Lower leg skin (tissue), 4 donors: ENCODE results near the gene ONECUT2. TPM values are rescaled to one million over a fixed set of nuclear protein-coding genes. Genes with fewer than 3 reads are reported as not detected.

Source experiments
- DNase-seq, 2 donors: peaks; one replicate each; pipeline ENCODE4 v3.0.0-alpha.2; 2019; ENCODE audit warnings: low spot score in 2 of 2
- H3K4me3 ChIP-seq: fragments of 200-600 bp; sonication (generic); 2 replicates; pipeline ENCODE4 v1.5.1; 2017; ENCODE audit warnings: mild to moderate bottlenecking, low read depth; ENCODE audit not compliant: poor library complexity, severe bottlenecking
- POLR2A ChIP-seq, 2 donors: fragments of 450-650 bp; IDR thresholded peaks; one replicate each; pipeline ENCODE4 v1.6.1; 2016 to 2017; ENCODE audit warnings: antibody characterized with exemption in 2 of 2, mild to moderate bottlenecking in 1 of 2, moderate library complexity in 1 of 2
- WGBS, 2 donors: methylation state at CpG; one replicate each; pipeline ENCODE4 v1.1.5; 2018; 5-methylcytosine and 5-hydroxymethylcytosine counted together
- intact Hi-C: fragments of 100-400 bp; cut with DNase I; formaldehyde crosslinking; loops from one replicate; pipeline ENCODE4 v1.15.0; 2023; ENCODE audit warnings: low total_unique reads
- total RNA-seq, 4 donors: library from RNA; depleted of rRNA; stranded (reverse); fragments of >200 nt; gene quantifications; one replicate each; pipeline ENCODE4 v1.1.0, GENCODE V29; 2016
- TF ChIP-seq, protein P1 (sequence below), 3 donors: fragments of 450-650 bp; IDR thresholded peaks; one replicate each; pipeline ENCODE4 v1.5.1; 2016; ENCODE audit warnings: antibody characterized with exemption in 3 of 3, mild to moderate bottlenecking in 3 of 3, moderate library complexity in 2 of 3

Gene ONECUT2
- total RNA-seq, 4 donors from 2014 or later, result 0.02 to 0.08 (median 0.06) TPM; not detected in 1

DNA sequence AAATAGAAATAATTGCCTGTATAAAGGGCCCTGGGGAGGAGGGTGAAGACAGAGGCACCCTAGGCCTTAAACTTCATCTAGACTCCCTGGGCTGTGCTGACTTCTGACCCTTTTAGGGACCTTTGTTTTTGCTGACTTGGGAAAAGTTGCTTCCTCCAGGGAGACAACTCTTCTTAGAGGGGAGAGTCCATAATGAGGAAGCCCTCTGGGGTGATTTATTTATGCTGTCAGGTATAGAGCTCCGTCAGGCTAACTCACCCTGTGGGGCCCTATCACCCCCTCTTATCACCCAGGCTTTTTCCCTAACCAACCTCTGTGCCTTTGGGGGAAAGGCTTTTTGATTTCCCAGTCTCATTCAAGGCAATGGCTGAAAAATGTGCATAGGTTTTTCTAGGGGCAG lies 8.1 kb downstream of the ONECUT2 start:
- H3K4me3 ChIP-seq, result no peak overlapping the region
- intact Hi-C loops, result no loop called here
- TF ChIP-seq, protein P1, sequence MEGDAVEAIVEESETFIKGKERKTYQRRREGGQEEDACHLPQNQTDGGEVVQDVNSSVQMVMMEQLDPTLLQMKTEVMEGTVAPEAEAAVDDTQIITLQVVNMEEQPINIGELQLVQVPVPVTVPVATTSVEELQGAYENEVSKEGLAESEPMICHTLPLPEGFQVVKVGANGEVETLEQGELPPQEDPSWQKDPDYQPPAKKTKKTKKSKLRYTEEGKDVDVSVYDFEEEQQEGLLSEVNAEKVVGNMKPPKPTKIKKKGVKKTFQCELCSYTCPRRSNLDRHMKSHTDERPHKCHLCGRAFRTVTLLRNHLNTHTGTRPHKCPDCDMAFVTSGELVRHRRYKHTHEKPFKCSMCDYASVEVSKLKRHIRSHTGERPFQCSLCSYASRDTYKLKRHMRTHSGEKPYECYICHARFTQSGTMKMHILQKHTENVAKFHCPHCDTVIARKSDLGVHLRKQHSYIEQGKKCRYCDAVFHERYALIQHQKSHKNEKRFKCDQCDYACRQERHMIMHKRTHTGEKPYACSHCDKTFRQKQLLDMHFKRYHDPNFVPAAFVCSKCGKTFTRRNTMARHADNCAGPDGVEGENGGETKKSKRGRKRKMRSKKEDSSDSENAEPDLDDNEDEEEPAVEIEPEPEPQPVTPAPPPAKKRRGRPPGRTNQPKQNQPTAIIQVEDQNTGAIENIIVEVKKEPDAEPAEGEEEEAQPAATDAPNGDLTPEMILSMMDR (IDR thresholded peaks at IDR 0.05), result no peak
- TF ChIP-seq POLR2A (IDR thresholded peaks at IDR 0.05), result no peak
- WGBS, 2 donors, result 0 to 11% methylated on average over 1 of the region's 1 CpG
- no peak for DNase-seq

- H3K4me3 ChIP-seq, result no peak overlapping the region
- TF ChIP-seq, protein P1 (IDR thresholded peaks at IDR 0.05), result no peak
- TF ChIP-seq POLR2A (IDR thresholded peaks at IDR 0.05), result no peak
- WGBS, 2 donors, result 45% methylated on average over 3 of the region's 3 CpGs
- no peak for DNase-seq
- intact Hi-C loops, result no loop called here
Observed at GRCh38 chr18:57443702-57444101, 8.5 kb downstream of the ONECUT2 start.

GRCh38 chr18:57444301-57444759 lies 9.2 kb downstream of the ONECUT2 start:
- TF ChIP-seq, protein P1 (IDR thresholded peaks at IDR 0.05), result no peak
- TF ChIP-seq POLR2A (IDR thresholded peaks at IDR 0.05), result no peak
- intact Hi-C loops, result no loop called here
- WGBS, 2 donors, result 22 to 31% methylated on average over 3 of the region's 3 CpGs
- DNase-seq, result no peak
- H3K4me3 ChIP-seq, result no peak overlapping the region

DNA sequence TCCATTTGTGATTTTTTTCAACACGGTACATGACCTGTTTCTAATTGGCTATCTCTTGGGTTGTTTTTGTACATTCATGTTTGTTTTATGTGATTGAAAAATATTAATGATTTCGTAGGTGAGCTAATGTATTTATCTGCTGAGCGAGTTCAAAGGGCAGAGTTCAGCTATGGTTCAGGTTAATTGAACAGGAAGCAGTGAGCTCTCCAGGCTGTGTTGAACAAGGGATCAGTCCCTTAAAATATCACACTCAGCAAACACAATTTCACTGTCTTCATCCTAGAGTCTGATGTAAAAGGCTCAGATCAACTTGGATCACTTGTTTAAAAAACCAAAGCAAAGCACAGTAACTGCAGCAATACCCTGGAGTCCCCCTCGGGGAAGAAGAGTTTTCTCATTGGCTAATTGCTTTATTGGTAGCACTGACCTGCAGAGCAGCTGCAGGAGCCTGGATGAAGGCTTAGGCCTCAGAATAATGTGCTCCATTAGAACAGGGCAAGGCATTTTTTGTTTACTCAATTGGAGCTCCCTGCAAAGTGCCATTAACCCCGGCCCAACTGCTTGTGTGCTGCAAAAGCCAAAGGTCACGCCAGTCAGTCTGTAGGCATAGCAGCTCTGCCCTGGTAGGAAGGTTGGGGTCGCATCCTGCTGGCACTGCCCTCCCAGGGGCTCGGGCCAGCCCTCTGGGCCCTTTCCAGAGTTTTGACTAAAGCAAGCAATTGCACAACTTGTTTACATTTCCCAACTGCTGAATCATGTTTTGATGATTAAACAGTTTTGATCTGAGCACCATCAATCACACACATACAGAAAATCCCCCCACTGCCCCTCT lies 10.5 kb downstream of the ONECUT2 start:
- DNase-seq, result no peak
- WGBS, 2 donors, result 47 to 48% methylated on average over 8 of the region's 8 CpGs
- intact Hi-C loops, result no loop called here

DNA sequence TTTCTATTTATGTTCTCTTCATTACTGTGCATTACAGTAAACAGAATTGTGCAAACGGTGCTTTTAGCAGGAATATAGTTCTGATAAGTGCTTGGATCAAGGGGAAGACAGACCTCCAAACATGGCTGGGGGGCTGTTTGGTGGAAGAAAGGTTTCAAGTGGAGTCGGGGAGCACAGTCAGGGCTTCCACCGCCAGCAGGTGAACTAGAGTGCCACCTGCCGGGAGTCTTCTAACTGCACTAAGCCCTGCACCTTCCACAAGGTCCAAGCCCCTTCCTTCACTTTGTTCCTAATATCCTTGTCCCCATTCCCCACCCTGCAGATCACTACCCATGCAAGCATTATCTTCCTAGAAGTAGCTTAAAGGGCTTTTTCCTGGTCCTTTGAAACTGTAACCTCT lies 11.1 kb downstream of the ONECUT2 start:
- 5 to 7% methylated on average over 4 of the region's 4 CpGs for WGBS, 2 donors
- intact Hi-C loops, result no loop called here
- no peak overlapping the region for H3K4me3 ChIP-seq
- TF ChIP-seq, protein P1 (IDR thresholded peaks at IDR 0.05), result no peak
- no peak for TF ChIP-seq POLR2A (IDR thresholded peaks at IDR 0.05)
- DNase-seq, result no peak

More for the DNA sequence above, 10.5 kb downstream of the ONECUT2 start:
- H3K4me3 ChIP-seq, result no peak overlapping the region
- TF ChIP-seq, protein P1 (IDR thresholded peaks at IDR 0.05), result no peak
- no peak for TF ChIP-seq POLR2A (IDR thresholded peaks at IDR 0.05)
